Activated CD4-positive, alpha-beta memory T cell treated with anti-CD3 and anti-CD28 coated beads for 36 hours (primary cell): Measurements from ENCODE around the gene TSFM. TPM values are rescaled to one million over a fixed set of nuclear protein-coding genes. Genes with fewer than 3 reads are reported as not detected.

Experiments used
- CTCF ChIA-PET: fragments of 350-600 bp; sonication (Branson Sonifier 250); formaldehyde crosslinking; loops from one replicate; lab custom pipeline; 2021; ENCODE audit warnings: antibody characterized with exemption, inconsistent platforms; lab: Charles Lee
- POLR2A ChIA-PET: fragments of 350-600 bp; sonication (Branson Sonifier 250); formaldehyde crosslinking; loops from one replicate; lab custom pipeline; 2021; ENCODE audit warnings: antibody characterized with exemption; lab: Charles Lee
- DNase-seq: peaks from one replicate; pipeline ENCODE4 v3.0.0-alpha.2; 2020
- H3K27ac Mint-ChIP-seq: one replicate; pipeline ENCODE4 v1.8.0; 2021; ENCODE audit warnings: mixed read lengths
- H3K27me3 Mint-ChIP-seq: one replicate; pipeline ENCODE4 v1.8.0; 2021; ENCODE audit warnings: mixed read lengths
- H3K36me3 Mint-ChIP-seq: one replicate; pipeline ENCODE4 v1.8.0; 2021; ENCODE audit warnings: mixed read lengths
- H3K4me1 Mint-ChIP-seq: one replicate; pipeline ENCODE4 v1.8.0; 2021; ENCODE audit warnings: low read depth, mixed read lengths
- H3K4me3 Mint-ChIP-seq: one replicate; pipeline ENCODE4 v1.8.0; 2021; ENCODE audit warnings: mild to moderate bottlenecking, mixed read lengths
- H3K9me3 Mint-ChIP-seq: one replicate; pipeline ENCODE4 v1.8.0; 2021; ENCODE audit warnings: mixed read lengths
- intact Hi-C: fragments of 100-400 bp; cut with micrococcal nuclease; formaldehyde crosslinking; loops from one replicate; pipeline ENCODE4 v1.15.1; 2023
- total RNA-seq, 2 experiments: library from RNA; stranded (reverse); gene quantifications; one replicate each; pipeline ENCODE4 v1.2.3, GENCODE V29; 2021

TSFM gene
- total RNA-seq, 2 experiments from 2014 or later, result 45.5 to 47.2 TPM

- peak overlapping the region; percentile 38 for H3K27ac Mint-ChIP-seq
- POLR2A ChIA-PET, result interaction anchor here (0.6 kb wide), 1 partner anchor 26 kb away, joined by 3 read pairs; no protein-coding TSS in a partner anchor
- CTCF ChIA-PET, result interaction anchor here (2.3 kb wide), 1 partner anchor 47 kb away, joined by 13 read pairs; the partner anchor contains the start of gene OS9
- intact Hi-C loops, result loop anchor here (5.0 kb wide), 2 partner anchors 108 to 193 kb away; partner anchors contain the start of genes B4GALNT1 and DCTN2
- H3K9me3 Mint-ChIP-seq, result no peaks in the 10 kb centered on the region
- no peak for DNase-seq
- peaks cover 52% of the 10 kb centered on the region for H3K4me1 Mint-ChIP-seq
- peak overlapping the region; percentile 32 for H3K4me3 Mint-ChIP-seq
- peaks cover 12% of the 10 kb centered on the region for H3K36me3 Mint-ChIP-seq
- H3K27me3 Mint-ChIP-seq, result no peaks in the 10 kb centered on the region
Observed at GRCh38 chr12:57739914-57740538, 42.6 kb upstream of the TSFM start.

GRCh38 chr12:57740656-57741412 lies 41.8 kb upstream of the TSFM start:
- peak overlapping the region; percentile 98 for H3K4me3 Mint-ChIP-seq
- DNase-seq, result peak; percentile 91
- peak overlapping the region; percentile 94 for H3K27ac Mint-ChIP-seq
- ChIA-PET POLR2A (interaction anchor here (0.8 to 3.0 kb wide), 4 partner anchors 11 to 106 kb away, joined by 3 to 11 read pairs (median 6); partner anchors contain the start of genes CDK4 and OS9), CTCF (interaction anchor here (0.7 to 2.4 kb wide), 10 partner anchors 11 to 285 kb away, joined by 3 to 16 read pairs (median 6); partner anchors contain the start of genes B4GALNT1, CDK4 and OS9)
- intact Hi-C loops, result loop anchor here (1.0 to 5.0 kb wide), 3 partner anchors 109 to 194 kb away; partner anchors contain the start of genes B4GALNT1 and DCTN2
- no peaks in the 10 kb centered on the region for H3K27me3 Mint-ChIP-seq
- H3K4me1 Mint-ChIP-seq, result peaks cover 59% of the 10 kb centered on the region
- H3K36me3 Mint-ChIP-seq, result peaks cover 15% of the 10 kb centered on the region
- no peaks in the 10 kb centered on the region for H3K9me3 Mint-ChIP-seq

- Mint-ChIP-seq H3K27ac (peak overlapping the region; percentile 94), H3K27me3 (no peaks in the 10 kb centered on the region), H3K36me3 (peaks cover 18% of the 10 kb centered on the region), H3K9me3 (no peaks in the 10 kb centered on the region), H3K4me1 (peaks cover 62% of the 10 kb centered on the region), H3K4me3 (peak overlapping the region; percentile 98)
- no peak for DNase-seq
- intact Hi-C loops, result loop anchor here (1.0 to 5.0 kb wide), 3 partner anchors 109 to 194 kb away; partner anchors contain the start of genes B4GALNT1 and DCTN2
- ChIA-PET CTCF (interaction anchor here (0.7 to 2.4 kb wide), 13 partner anchors 11 to 285 kb away, joined by 3 to 16 read pairs (median 4); partner anchors contain the start of genes B4GALNT1, CDK4, GLI1 and OS9), POLR2A (interaction anchor here (0.8 to 3.0 kb wide), 5 partner anchors 11 to 107 kb away, joined by 3 to 11 read pairs (median 3); partner anchors contain the start of genes CDK4 and OS9)
Observed at GRCh38 chr12:57741413-57741789, 41.2 kb upstream of the TSFM start.

- intact Hi-C loops, result loop anchor here (1.0 to 5.0 kb wide), 3 partner anchors 110 to 195 kb away; partner anchors contain the start of genes B4GALNT1 and DCTN2
- no peaks in the 10 kb centered on the region for H3K9me3 Mint-ChIP-seq
- CTCF ChIA-PET, result interaction anchor here (0.7 to 2.4 kb wide), 13 partner anchors 10 to 286 kb away, joined by 3 to 16 read pairs (median 4); partner anchors contain the start of genes B4GALNT1, CDK4, GLI1 and OS9
- no peaks in the 10 kb centered on the region for H3K27me3 Mint-ChIP-seq
- POLR2A ChIA-PET, result interaction anchor here (0.8 to 3.0 kb wide), 5 partner anchors 10 to 107 kb away, joined by 3 to 11 read pairs (median 3); partner anchors contain the start of genes CDK4 and OS9
- DNase-seq, result peak; percentile 91
- H3K4me3 Mint-ChIP-seq, result peak overlapping the region; percentile 98
- H3K36me3 Mint-ChIP-seq, result peaks cover 15% of the 10 kb centered on the region
- peaks cover 58% of the 10 kb centered on the region for H3K4me1 Mint-ChIP-seq
- peak overlapping the region; percentile 94 for H3K27ac Mint-ChIP-seq
Observed at GRCh38 chr12:57741844-57742738, 40.5 kb upstream of the TSFM start.

GRCh38 chr12:57743769-57744168 lies 38.8 kb upstream of the TSFM start:
- POLR2A ChIA-PET, result interaction anchor here (3.0 kb wide), 1 partner anchor 8 kb away, joined by 10 read pairs; the partner anchor contains the start of gene CDK4
- Mint-ChIP-seq H3K27me3 (no peaks in the 10 kb centered on the region), H3K4me3 (peak overlapping the region; percentile 93), H3K4me1 (peaks cover 58% of the 10 kb centered on the region), H3K36me3 (peaks cover 26% of the 10 kb centered on the region), H3K9me3 (no peaks in the 10 kb centered on the region), H3K27ac (peak overlapping the region; percentile 88)
- intact Hi-C loops, result loop anchor here (1.0 to 5.0 kb wide), 7 partner anchors 9 to 265 kb away; partner anchors contain the start of genes ARHGAP9, B4GALNT1, CDK4 and DCTN2
- CTCF ChIA-PET, result interaction anchor here (3.2 kb wide), 1 partner anchor 13 kb away, joined by 14 read pairs; no protein-coding TSS in a partner anchor
- DNase-seq, result no peak

- no peaks in the 10 kb centered on the region for H3K27me3 Mint-ChIP-seq
- intact Hi-C loops, result loop anchor here (1.0 to 5.0 kb wide), 7 partner anchors 8 to 265 kb away; partner anchors contain the start of genes ARHGAP9, B4GALNT1, CDK4 and DCTN2
- peak overlapping the region; percentile 88 for H3K27ac Mint-ChIP-seq
- CTCF ChIA-PET, result interaction anchor here (0.7 to 3.2 kb wide), 3 partner anchors 11 to 15 kb away, joined by 3 to 14 read pairs (median 7); partner anchors contain the start of gene MARCHF9
- H3K4me1 Mint-ChIP-seq, result peaks cover 56% of the 10 kb centered on the region
- H3K9me3 Mint-ChIP-seq, result no peaks in the 10 kb centered on the region
- POLR2A ChIA-PET, result interaction anchor here (1.1 to 1.3 kb wide), 3 partner anchors 20 to 220 kb away, joined by 4 to 5 read pairs (median 4); partner anchors contain the start of genes EEF1AKMT3 and METTL1
- peak; percentile 89 for DNase-seq
- H3K36me3 Mint-ChIP-seq, result peaks cover 26% of the 10 kb centered on the region
- H3K4me3 Mint-ChIP-seq, result peak overlapping the region; percentile 93
Observed at GRCh38 chr12:57744194-57744776, 38.3 kb upstream of the TSFM start.

GRCh38 chr12:57744777-57745484 lies 37.7 kb upstream of the TSFM start, which contains the start of gene TSPAN31:
Gene TSPAN31 (plus strand): TSS chr12:57745039. CDS start chr12:57745155, 116 bp downstream.
- Mint-ChIP-seq H3K9me3 (no peaks in the 10 kb centered on the region), H3K27me3 (no peaks in the 10 kb centered on the region), H3K4me3 (peak within 1 kb of the TSS; percentile 93), H3K36me3 (peaks cover 26% of the 10 kb centered on the region), H3K27ac (peak within 1 kb of the TSS; percentile 88), H3K4me1 (peaks cover 50% of the 10 kb centered on the region)
- POLR2A ChIA-PET, result interaction anchor here (1.1 to 1.3 kb wide), 3 partner anchors 20 to 221 kb away, joined by 4 to 5 read pairs (median 4); partner anchors contain the start of genes EEF1AKMT3 and METTL1
- CTCF ChIA-PET, result interaction anchor here (0.7 to 3.2 kb wide), 3 partner anchors 10 to 15 kb away, joined by 3 to 14 read pairs (median 7); partner anchors contain the start of gene MARCHF9
- intact Hi-C loops, result loop anchor here (1.0 to 5.0 kb wide), 7 partner anchors 7 to 266 kb away; partner anchors contain the start of genes ARHGAP9, B4GALNT1, CDK4 and DCTN2
- peak; percentile 98 for DNase-seq

- Mint-ChIP-seq H3K27me3 (no peaks in the 10 kb centered on the region), H3K4me3 (peak overlapping the region; percentile 93), H3K36me3 (peaks cover 30% of the 10 kb centered on the region), H3K9me3 (no peaks in the 10 kb centered on the region), H3K27ac (peak overlapping the region; percentile 88), H3K4me1 (peaks cover 52% of the 10 kb centered on the region)
- intact Hi-C loops, result loop anchor here (2.0 kb wide), 2 partner anchors 225 to 267 kb away; partner anchors contain the start of genes ARHGAP9 and DDIT3
- CTCF ChIA-PET, result interaction anchor here (1.4 to 3.2 kb wide), 2 partner anchors 11 to 14 kb away, joined by 7 to 14 read pairs; no protein-coding TSS in a partner anchor
- POLR2A ChIA-PET, result interaction anchor here (1.1 to 1.3 kb wide), 3 partner anchors 19 to 221 kb away, joined by 4 to 5 read pairs (median 4); partner anchors contain the start of genes EEF1AKMT3 and METTL1
- DNase-seq, result no peak
Observed at GRCh38 chr12:57745485-57745881, 37.1 kb upstream of the TSFM start.

GRCh38 chr12:57746025-57746424 lies 36.6 kb upstream of the TSFM start:
- ChIA-PET CTCF (interaction anchor here (3.2 kb wide), 1 partner anchor 10 kb away, joined by 14 read pairs; no protein-coding TSS in a partner anchor), POLR2A (no interaction called here)
- H3K4me1 Mint-ChIP-seq, result peaks cover 52% of the 10 kb centered on the region
- H3K36me3 Mint-ChIP-seq, result peaks cover 36% of the 10 kb centered on the region
- peak overlapping the region; percentile 93 for H3K4me3 Mint-ChIP-seq
- H3K27me3 Mint-ChIP-seq, result no peaks in the 10 kb centered on the region
- H3K27ac Mint-ChIP-seq, result peak overlapping the region; percentile 88
- H3K9me3 Mint-ChIP-seq, result no peaks in the 10 kb centered on the region
- intact Hi-C loops, result no loop called here
- no peak for DNase-seq
